A172 (cell line): Measurements from ENCODE around the gene KAT6B. TPM values are rescaled to one million over a fixed set of nuclear protein-coding genes. Genes with fewer than 3 reads are reported as not detected.
A peak's percentile ranks its signal among the peaks of the same experiment; 100 is the strongest.

Experiments
- DNase-seq: peaks from one replicate; pipeline ENCODE4 v3.0.0-alpha.2; 2015; ENCODE audit warnings: low spot score
- total RNA-seq: library from RNA; depleted of rRNA; stranded (reverse); fragments of >200 nt; shearing (Covaris generic); gene quantifications from 2 replicates; pipeline ENCODE4 v1.2.3, GENCODE V29; 2014

The KAT6B gene
- total RNA-seq, 1 experiment from 2014 or later, result 8.0 TPM

- no peak for DNase-seq
Measured at GRCh38 chr10:74983383-74983782, 157.0 kb downstream of the KAT6B start.

GRCh38 chr10:74987339-74988053 lies 161.1 kb downstream of the KAT6B start:
- DNase-seq, result no peak

- no peak for DNase-seq
Measured at GRCh38 chr10:74988054-74988775, 161.8 kb downstream of the KAT6B start.

GRCh38 chr10:74988832-74989561 lies 162.6 kb downstream of the KAT6B start:
- no peak for DNase-seq

GRCh38 chr10:74991435-74991834 lies 165.0 kb downstream of the KAT6B start:
- DNase-seq, result peak; percentile 67

GRCh38 chr10:74992068-74992467 lies 165.7 kb downstream of the KAT6B start:
- DNase-seq, result no peak

- DNase-seq, result no peak
Measured at GRCh38 chr10:74993649-74994048, 167.2 kb downstream of the KAT6B start.

- DNase-seq, result no peak
Measured at GRCh38 chr10:74994854-74995253, 168.5 kb downstream of the KAT6B start.

GRCh38 chr10:74995806-74996205 lies 169.4 kb downstream of the KAT6B start:
- DNase-seq, result no peak

GRCh38 chr10:74997163-74997562 lies 170.8 kb downstream of the KAT6B start:
- DNase-seq, result no peak

- no peak for DNase-seq
Measured at GRCh38 chr10:75000748-75001321, 174.4 kb downstream of the KAT6B start.

- DNase-seq, result no peak
Measured at GRCh38 chr10:75001715-75002350, 175.4 kb downstream of the KAT6B start.

- no peak for DNase-seq
Measured at GRCh38 chr10:75002351-75002725, 175.9 kb downstream of the KAT6B start.

GRCh38 chr10:75002967-75003594 lies 176.7 kb downstream of the KAT6B start:
- no peak for DNase-seq

- no peak for DNase-seq
Measured at GRCh38 chr10:75003891-75004290, 177.5 kb downstream of the KAT6B start.

- DNase-seq, result no peak
Measured at GRCh38 chr10:75007646-75008045, 181.2 kb downstream of the KAT6B start.

GRCh38 chr10:75008952-75009351 lies 182.6 kb downstream of the KAT6B start:
- DNase-seq, result no peak

GRCh38 chr10:75009426-75009825 lies 183.0 kb downstream of the KAT6B start:
- DNase-seq, result no peak

- no peak for DNase-seq
Measured at GRCh38 chr10:75010373-75010772, 184.0 kb downstream of the KAT6B start.

- no peak for DNase-seq
Measured at GRCh38 chr10:75011221-75011620, 184.8 kb downstream of the KAT6B start.

- no peak for DNase-seq
Measured at GRCh38 chr10:75012471-75012870, 186.1 kb downstream of the KAT6B start.
